ENCODE data around the gene SMC6.

- TF ChIP-seq CTCF (IDR thresholded peaks at IDR 0.05) (no peak), POLR2A (IDR thresholded peaks at IDR 0.05) (no peak)
Observed at GRCh38 chr2:17740203-17740602, 13.4 kb downstream of the SMC6 start.

Measured in adrenal gland (tissue), 5 donors.